HFFc6 (cell line): ENCODE measurements around the gene CTNNA3. TPM values are rescaled to one million over a fixed set of nuclear protein-coding genes. Genes with fewer than 3 reads are reported as not detected.

Experiments used
- DNase-seq: peaks from one replicate; pipeline ENCODE4 v3.0.0-alpha.2; 2018
- H3K27ac Mint-ChIP-seq: 2 replicates; pipeline ENCODE4 v1.8.0; 2020; ENCODE audit warnings: mild to moderate bottlenecking, mixed read lengths
- H3K27me3 Mint-ChIP-seq: 2 replicates; pipeline ENCODE4 v1.8.0; 2021; ENCODE audit warnings: mild to moderate bottlenecking, moderate library complexity, mixed read lengths; ENCODE audit not compliant: insufficient read depth
- H3K36me3 Mint-ChIP-seq: 2 replicates; pipeline ENCODE4 v1.8.0; 2021; ENCODE audit warnings: low read depth, mixed read lengths
- H3K4me1 Mint-ChIP-seq: 2 replicates; pipeline ENCODE4 v1.8.0; 2020; ENCODE audit warnings: low read depth, mixed read lengths
- H3K4me3 Mint-ChIP-seq: 2 replicates; pipeline ENCODE4 v1.8.0; 2020; ENCODE audit warnings: mild to moderate bottlenecking, moderate library complexity, mixed read lengths
- H3K9me3 Mint-ChIP-seq: 2 replicates; pipeline ENCODE4 v1.8.0; 2020; ENCODE audit warnings: mild to moderate bottlenecking, mixed read lengths
- CTCF ChIP-seq: fragments of 200-600 bp; sonication (generic); IDR thresholded peaks from 2 replicates; pipeline ENCODE4 v1.5.0; 2021; ENCODE audit warnings: antibody characterized with exemption, mild to moderate bottlenecking
- total RNA-seq, 6 experiments: library from RNA; stranded (reverse); fragmentation: NEBNext Ultra II Directional; extraction: Animal tissue kit (Norgen Biotek cat#: 25700); gene quantifications; 2 replicates in 1 of 6; 3 replicates in 5 of 6; pipeline ENCODE4 v1.2.3, GENCODE V29; 2021

Gene CTNNA3
- total RNA-seq, 6 experiments from 2014 or later: not detected

- DNase-seq: no peak
- Mint-ChIP-seq H3K4me1 (no peaks in the 10 kb centered on the region), H3K9me3 (no peaks in the 10 kb centered on the region), H3K27ac (no peak overlapping the region), H3K4me3 (no peak overlapping the region), H3K36me3 (no peaks in the 10 kb centered on the region), H3K27me3 (no peaks in the 10 kb centered on the region)
- TF ChIP-seq CTCF: no peak
Measured at GRCh38 chr10:66869635-66870034, 826.4 kb downstream of the CTNNA3 start.

DNA sequence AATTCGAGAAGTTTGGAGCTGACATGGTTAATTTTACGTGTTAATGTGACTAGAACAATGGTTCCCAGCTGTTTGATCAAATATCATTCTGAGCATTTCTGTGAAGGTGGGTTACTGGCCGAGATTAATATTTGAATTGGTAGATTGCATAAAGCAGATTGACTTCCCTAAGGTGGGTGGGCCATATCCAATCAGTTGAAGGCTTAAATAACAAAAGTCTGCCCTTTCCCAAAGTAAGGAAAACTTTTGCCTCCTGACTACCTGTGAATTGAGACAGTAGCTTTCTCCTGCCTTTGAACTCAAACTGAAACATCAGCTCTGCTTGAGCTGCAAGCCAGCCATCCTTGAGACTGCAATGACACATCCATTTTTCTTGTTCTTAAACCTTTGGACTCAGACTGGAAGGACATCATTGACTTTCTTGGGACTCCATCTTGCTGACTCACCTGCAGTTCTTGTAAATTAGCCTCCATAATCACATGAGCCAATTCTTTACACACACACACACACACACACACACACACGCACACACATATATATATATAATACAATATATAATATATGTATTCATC is 833.2 kb downstream of the CTNNA3 start:
- no peak for TF ChIP-seq CTCF
- Mint-ChIP-seq H3K27ac (no peak overlapping the region), H3K9me3 (no peaks in the 10 kb centered on the region; the same call in 1 of the 2 replicates), H3K4me1 (no peaks in the 10 kb centered on the region), H3K4me3 (no peak overlapping the region), H3K36me3 (no peaks in the 10 kb centered on the region), H3K27me3 (no peaks in the 10 kb centered on the region)
- no peak for DNase-seq

GRCh38 chr10:66860376-66860945 is 835.5 kb downstream of the CTNNA3 start:
- no peak for DNase-seq

GRCh38 chr10:66852811-66853210 is 843.2 kb downstream of the CTNNA3 start:
- Mint-ChIP-seq H3K4me1 (no peaks in the 10 kb centered on the region), H3K36me3 (no peaks in the 10 kb centered on the region), H3K27me3 (peaks cover 2% of the 10 kb centered on the region; the same call in 1 of the 2 replicates), H3K27ac (no peak overlapping the region), H3K9me3 (no peaks in the 10 kb centered on the region), H3K4me3 (no peak overlapping the region)
- DNase-seq: no peak
- TF ChIP-seq CTCF: no peak

More at GRCh38 chr10:66860376-66860945, 835.5 kb downstream of the CTNNA3 start:
- H3K4me3 Mint-ChIP-seq: no peak overlapping the region
- no peaks in the 10 kb centered on the region for H3K36me3 Mint-ChIP-seq
- TF ChIP-seq CTCF: no peak
- H3K27ac Mint-ChIP-seq: no peak overlapping the region
- H3K9me3 Mint-ChIP-seq: no peaks in the 10 kb centered on the region; the same call in 1 of the 2 replicates
- H3K4me1 Mint-ChIP-seq: no peaks in the 10 kb centered on the region
- H3K27me3 Mint-ChIP-seq: peaks cover 2% of the 10 kb centered on the region; the same call in 1 of the 2 replicates

GRCh38 chr10:66848856-66849255 is 847.1 kb downstream of the CTNNA3 start:
- H3K36me3 Mint-ChIP-seq: no peaks in the 10 kb centered on the region
- no peak overlapping the region for H3K4me3 Mint-ChIP-seq
- H3K27me3 Mint-ChIP-seq: no peaks in the 10 kb centered on the region; the same call in 1 of the 2 replicates
- no peak for DNase-seq
- peaks cover under 1% of the 10 kb centered on the region; the same call in 1 of the 2 replicates for H3K4me1 Mint-ChIP-seq
- TF ChIP-seq CTCF: no peak
- no peak overlapping the region for H3K27ac Mint-ChIP-seq
- H3K9me3 Mint-ChIP-seq: no peaks in the 10 kb centered on the region
